ENCODE data around the gene AP3S2. TPM values are rescaled to one million over a fixed set of nuclear protein-coding genes. Genes with fewer than 3 reads are reported as not detected.

The AP3S2 gene
- total and polyA plus RNA-seq, 2 of the 13 experiments (the other 11 are each of a cell fraction or from before 2014, with no cell fraction given): 17.6 to 44.4 TPM

- Histone ChIP-seq H3K9me3 (ENCODE audit: low read length) (no peaks in the 10 kb centered on the region), H3K79me2 (ENCODE audit: insufficient read depth, low read length) (no peaks in the 10 kb centered on the region), H3K36me3 (replicated peaks in 1 of 2; ENCODE audit: control insufficient read depth in 1 of 2, insufficient read depth in 2 of 2, low read length in 2 of 2) (no peaks in the 10 kb centered on the region; a peak in 1 of 5 replicates), H3K9ac (ENCODE audit: insufficient read depth, low read depth, low read length) (no peak overlapping the region), H3K27ac (ENCODE audit: extremely low read length, insufficient read depth, low read length) (no peak overlapping the region), H3K4me2 (ENCODE audit: low read depth, low read length) (no peak overlapping the region), H3K27me3 (ENCODE audit: control insufficient read depth in 1 of 2, insufficient read depth in 2 of 2, low read length in 2 of 2) (no peaks in the 10 kb centered on the region), H3K4me3 (replicated peaks in 1 of 3; ENCODE audit: insufficient read depth in 1 of 3, low read depth in 2 of 3, low read length in 3 of 3) (no peak overlapping the region), H2AFZ (ENCODE audit: low read length) (no peak overlapping the region), H4K20me1 (ENCODE audit: insufficient read depth, low read length) (no peaks in the 10 kb centered on the region), H3K4me1 (ENCODE audit: insufficient read depth, low read length) (peaks cover 19% of the 10 kb centered on the region)
- no peak for TF ChIP-seq ZNF557 (CRISPR knock-in tag; IDR thresholded peaks at IDR 0.05)
- TF ChIP-seq ZNF615 (CRISPR knock-in tag; IDR thresholded peaks at IDR 0.05; ENCODE audit: borderline replicate concordance): no peak
- no peak for TF ChIP-seq ZFP1 (CRISPR knock-in tag; IDR thresholded peaks at IDR 0.05)
- no peak for TF ChIP-seq POGZ (CRISPR knock-in tag; IDR thresholded peaks at IDR 0.05)
- no peak for TF ChIP-seq SOX6 (IDR thresholded peaks at IDR 0.05)
- TF ChIP-seq SOX6 (CRISPR knock-in tag; IDR thresholded peaks at IDR 0.05): no peak
- TF ChIP-seq ATF6 (CRISPR knock-in tag; conservative IDR thresholded peaks at IDR 0.05): no peak
- no peak for TF ChIP-seq ZNF496 (CRISPR knock-in tag; IDR thresholded peaks at IDR 0.05; ENCODE audit: insufficient replicate concordance)
- TF ChIP-seq ZNF543 (CRISPR knock-in tag; IDR thresholded peaks at IDR 0.05): no peak
- no peak for TF ChIP-seq ZNF768 (CRISPR knock-in tag; IDR thresholded peaks at IDR 0.05)
- no peak for TF ChIP-seq HMG20B (CRISPR knock-in tag; conservative IDR thresholded peaks at IDR 0.05)
- TF ChIP-seq MLLT10 (CRISPR knock-in tag; IDR thresholded peaks at IDR 0.05): no peak
- TF ChIP-seq, protein P1, sequence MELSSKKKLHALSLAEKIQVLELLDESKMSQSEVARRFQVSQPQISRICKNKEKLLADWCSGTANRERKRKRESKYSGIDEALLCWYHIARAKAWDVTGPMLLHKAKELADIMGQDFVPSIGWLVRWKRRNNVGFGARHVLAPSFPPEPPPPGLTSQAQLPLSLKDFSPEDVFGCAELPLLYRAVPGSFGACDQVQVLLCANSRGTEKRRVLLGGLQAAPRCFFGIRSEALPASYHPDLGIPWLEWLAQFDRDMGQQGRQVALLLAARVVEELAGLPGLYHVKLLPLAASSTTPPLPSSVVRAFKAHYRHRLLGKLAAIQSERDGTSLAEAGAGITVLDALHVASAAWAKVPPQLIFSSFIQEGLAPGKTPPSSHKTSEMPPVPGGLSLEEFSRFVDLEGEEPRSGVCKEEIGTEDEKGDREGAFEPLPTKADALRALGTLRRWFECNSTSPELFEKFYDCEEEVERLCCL (CRISPR knock-in tag; IDR thresholded peaks at IDR 0.05; ENCODE audit: borderline replicate concordance): no peak
- no peak for TF ChIP-seq ZNF251 (CRISPR knock-in tag; IDR thresholded peaks at IDR 0.05)
- TF ChIP-seq ZNF510 (CRISPR knock-in tag; IDR thresholded peaks at IDR 0.05; ENCODE audit: low read depth): no peak
- no peak for TF ChIP-seq NCOA5 (CRISPR knock-in tag; IDR thresholded peaks at IDR 0.05)
- TF ChIP-seq TBL1XR1 (IDR thresholded peaks at IDR 0.05; ENCODE audit: borderline replicate concordance, low read length, partially characterized antibody): no peak
- no peak for TF ChIP-seq ZNF143 (CRISPR knock-in tag; IDR thresholded peaks at IDR 0.05)
- TF ChIP-seq ZFP37 (CRISPR knock-in tag; IDR thresholded peaks at IDR 0.05; ENCODE audit: borderline replicate concordance): no peak
- TF ChIP-seq ISX (CRISPR knock-in tag; conservative IDR thresholded peaks at IDR 0.05): no peak
- TF ChIP-seq KAT2B (IDR thresholded peaks at IDR 0.05; ENCODE audit: borderline replicate concordance, low read depth, low read length): no peak
- BruUV-seq (replicated peaks): no TSS peak
- POLR2A ChIA-PET: no interaction called here
- CTCF ChIA-PET (ENCODE audit: low intra/inter-chr PET ratio, low total read pairs): no interaction called here
- in situ Hi-C loops (cut with HindIII; ENCODE audit: extremely low pct_ligation_motif_present, low pct_unique_long_range_greater_than_20kb) (no loop called here), intact Hi-C loops (cut with micrococcal nuclease; ENCODE audit: unreplicated experiment) (no loop called here)
- DNase-seq (ENCODE audit: low spot score) (no peak), FAIRE-seq (no peak), ATAC-seq (no peak)
- WGBS (ENCODE audit: low lambda C conversion rate): 94% methylated on average over 16 of the region's 16 CpGs
These were observed 14.4 kb upstream of the AP3S2 start for GRCh38 chr15:89908226-89908625.

All from HepG2 (cell line).